Suprapubic skin (tissue), 4 donors: ENCODE measurements around the gene NKPD1. TPM values are rescaled to one million over a fixed set of nuclear protein-coding genes. Genes with fewer than 3 reads are reported as not detected.

Experiments used
- DNase-seq, 2 donors: peaks; one replicate each; pipeline ENCODE4 v3.0.0-alpha.2; 2019; ENCODE audit warnings: low spot score in 2 of 2
- H3K27ac ChIP-seq: fragments of 200-600 bp; sonication (generic); one replicate; pipeline ENCODE4 v1.5.1; 2019
- H3K27me3 ChIP-seq: fragments of 200-600 bp; sonication (generic); one replicate; pipeline ENCODE4 v1.5.1; 2019
- H3K36me3 ChIP-seq: fragments of 200-600 bp; sonication (generic); one replicate; pipeline ENCODE4 v1.5.1; 2019
- H3K4me1 ChIP-seq: fragments of 200-600 bp; sonication (generic); one replicate; pipeline ENCODE4 v1.5.1; 2019
- H3K4me3 ChIP-seq: fragments of 200-600 bp; sonication (generic); one replicate; pipeline ENCODE4 v1.5.1; 2019; ENCODE audit warnings: mild to moderate bottlenecking
- H3K9me3 ChIP-seq: fragments of 200-600 bp; sonication (generic); one replicate; pipeline ENCODE4 v1.5.1; 2019
- EP300 ChIP-seq: sonication (generic); formaldehyde crosslinking; IDR thresholded peaks from one replicate; pipeline ENCODE4 v1.6.1; 2017; ENCODE audit warnings: antibody characterized with exemption
- POLR2A ChIP-seq, 2 donors: fragments of 450-650 bp; IDR thresholded peaks; one replicate each; pipeline ENCODE4 v1.6.1; 2017; ENCODE audit warnings: antibody characterized with exemption in 2 of 2, mild to moderate bottlenecking in 2 of 2, moderate library complexity in 2 of 2
- POLR2AphosphoS5 ChIP-seq, 3 donors: sonication (generic); formaldehyde crosslinking; IDR thresholded peaks; one replicate each; pipeline ENCODE4 v1.6.1; 2017; ENCODE audit warnings: antibody characterized with exemption in 3 of 3
- WGBS: methylation state at CpG from one replicate; pipeline ENCODE4 v1.1.5; 2018; 5-methylcytosine and 5-hydroxymethylcytosine counted together
- total RNA-seq, 4 donors: library from RNA; depleted of rRNA; stranded (reverse); fragments of >200 nt; gene quantifications; one replicate each; pipeline ENCODE4 v1.1.0, GENCODE V29; 2016
- TF ChIP-seq, protein P1 (sequence below), 2 donors: fragments of 200-600 bp in 1 of 2; fragments of 450-650 bp in 1 of 2; sonication (generic) in 1 of 2; IDR thresholded peaks; one replicate each; pipeline ENCODE4 v1.5.1; 2016 to 2019; ENCODE audit warnings: antibody characterized with exemption in 2 of 2, mild to moderate bottlenecking in 1 of 2, moderate library complexity in 1 of 2

NKPD1 gene
- total RNA-seq, 4 donors from 2014 or later = 22.4 to 60.4 (median 51.1) TPM

DNA sequence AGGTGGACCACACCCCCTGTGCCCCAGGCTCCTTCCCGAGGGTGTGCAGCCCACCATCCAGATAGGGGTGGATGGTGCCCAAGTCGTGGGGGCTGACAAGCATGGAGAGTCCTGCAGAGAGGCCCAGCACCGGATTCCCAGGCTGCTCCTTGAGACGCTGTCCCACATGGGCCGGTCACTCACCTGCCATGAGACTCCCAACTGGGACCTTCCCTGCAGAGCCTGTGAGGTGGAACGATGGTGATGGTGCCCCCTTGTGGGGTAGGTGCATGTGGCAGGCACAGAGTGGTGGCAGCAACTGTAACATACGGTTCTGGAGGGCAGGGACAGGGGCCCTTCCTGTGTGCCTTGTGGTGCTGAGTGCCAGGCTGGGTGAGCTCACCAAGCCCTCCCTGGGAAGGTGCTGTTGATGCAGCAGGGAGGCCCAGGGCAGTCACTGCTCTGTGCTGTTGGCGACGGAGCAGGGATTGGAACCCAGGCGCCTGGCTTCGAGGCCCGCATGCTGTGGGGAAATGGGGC, 34.7 kb downstream of the NKPD1 start:
- Histone ChIP-seq H3K4me1 (peaks cover 38% of the 10 kb centered on the region), H3K27ac (no peak overlapping the region), H3K36me3 (no peaks in the 10 kb centered on the region), H3K4me3 (no peak overlapping the region), H3K27me3 (no peaks in the 10 kb centered on the region), H3K9me3 (no peaks in the 10 kb centered on the region)
- 90% methylated on average over 4 of the region's 12 CpGs for WGBS
- TF ChIP-seq EP300 = no peak
- no peak for TF ChIP-seq POLR2AphosphoS5 (IDR thresholded peaks at IDR 0.05)
- TF ChIP-seq, protein P1, sequence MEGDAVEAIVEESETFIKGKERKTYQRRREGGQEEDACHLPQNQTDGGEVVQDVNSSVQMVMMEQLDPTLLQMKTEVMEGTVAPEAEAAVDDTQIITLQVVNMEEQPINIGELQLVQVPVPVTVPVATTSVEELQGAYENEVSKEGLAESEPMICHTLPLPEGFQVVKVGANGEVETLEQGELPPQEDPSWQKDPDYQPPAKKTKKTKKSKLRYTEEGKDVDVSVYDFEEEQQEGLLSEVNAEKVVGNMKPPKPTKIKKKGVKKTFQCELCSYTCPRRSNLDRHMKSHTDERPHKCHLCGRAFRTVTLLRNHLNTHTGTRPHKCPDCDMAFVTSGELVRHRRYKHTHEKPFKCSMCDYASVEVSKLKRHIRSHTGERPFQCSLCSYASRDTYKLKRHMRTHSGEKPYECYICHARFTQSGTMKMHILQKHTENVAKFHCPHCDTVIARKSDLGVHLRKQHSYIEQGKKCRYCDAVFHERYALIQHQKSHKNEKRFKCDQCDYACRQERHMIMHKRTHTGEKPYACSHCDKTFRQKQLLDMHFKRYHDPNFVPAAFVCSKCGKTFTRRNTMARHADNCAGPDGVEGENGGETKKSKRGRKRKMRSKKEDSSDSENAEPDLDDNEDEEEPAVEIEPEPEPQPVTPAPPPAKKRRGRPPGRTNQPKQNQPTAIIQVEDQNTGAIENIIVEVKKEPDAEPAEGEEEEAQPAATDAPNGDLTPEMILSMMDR (IDR thresholded peaks at IDR 0.05) = peak in 1 of 2 donors; percentile 68
- TF ChIP-seq POLR2A (IDR thresholded peaks at IDR 0.05) = no peak
- DNase-seq = no peak

DNA sequence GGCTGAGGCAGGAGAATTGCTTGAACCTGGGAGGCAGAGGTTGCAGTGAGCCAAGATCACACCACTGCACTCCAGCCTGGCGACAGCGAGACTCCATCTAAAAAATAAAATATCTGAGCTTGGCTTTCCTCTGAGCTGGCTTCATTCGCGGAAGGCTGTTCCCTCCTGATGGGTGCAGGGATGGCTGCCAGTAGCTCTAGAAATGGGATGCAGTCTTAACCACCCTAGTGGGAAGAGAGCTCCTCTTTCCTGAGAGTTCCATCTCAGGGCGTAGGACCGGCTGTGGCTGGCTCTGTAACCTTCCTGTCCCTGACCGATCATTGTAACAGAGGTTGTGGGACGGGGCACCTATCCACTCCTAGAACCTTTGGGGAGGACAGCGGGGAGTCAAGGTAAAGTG, 35.4 kb downstream of the NKPD1 start:
- 92% methylated on average over 8 of the region's 9 CpGs for WGBS
- no peaks in the 10 kb centered on the region for H3K36me3 ChIP-seq
- H3K4me3 ChIP-seq = no peak overlapping the region
- no peak for TF ChIP-seq EP300
- no peak for TF ChIP-seq POLR2A (IDR thresholded peaks at IDR 0.05)
- TF ChIP-seq, protein P1 (IDR thresholded peaks at IDR 0.05) = no peak
- TF ChIP-seq POLR2AphosphoS5 (IDR thresholded peaks at IDR 0.05) = no peak
- no peaks in the 10 kb centered on the region for H3K27me3 ChIP-seq
- peaks cover 43% of the 10 kb centered on the region for H3K4me1 ChIP-seq
- DNase-seq = no peak
- no peaks in the 10 kb centered on the region for H3K9me3 ChIP-seq
- no peak overlapping the region for H3K27ac ChIP-seq

- Histone ChIP-seq H3K4me3 (no peak overlapping the region), H3K4me1 (peaks cover 46% of the 10 kb centered on the region), H3K36me3 (no peaks in the 10 kb centered on the region), H3K27me3 (no peaks in the 10 kb centered on the region), H3K27ac (no peak overlapping the region), H3K9me3 (no peaks in the 10 kb centered on the region)
- WGBS = 44% methylated on average over 6 of the region's 6 CpGs
- no peak for DNase-seq
- TF ChIP-seq, protein P1 (IDR thresholded peaks at IDR 0.05) = no peak
- TF ChIP-seq EP300 (no peak), POLR2A (IDR thresholded peaks at IDR 0.05) (no peak), POLR2AphosphoS5 (IDR thresholded peaks at IDR 0.05) (no peak)
Measured at GRCh38 chr19:45124021-45124420, 36.8 kb downstream of the NKPD1 start.

DNA sequence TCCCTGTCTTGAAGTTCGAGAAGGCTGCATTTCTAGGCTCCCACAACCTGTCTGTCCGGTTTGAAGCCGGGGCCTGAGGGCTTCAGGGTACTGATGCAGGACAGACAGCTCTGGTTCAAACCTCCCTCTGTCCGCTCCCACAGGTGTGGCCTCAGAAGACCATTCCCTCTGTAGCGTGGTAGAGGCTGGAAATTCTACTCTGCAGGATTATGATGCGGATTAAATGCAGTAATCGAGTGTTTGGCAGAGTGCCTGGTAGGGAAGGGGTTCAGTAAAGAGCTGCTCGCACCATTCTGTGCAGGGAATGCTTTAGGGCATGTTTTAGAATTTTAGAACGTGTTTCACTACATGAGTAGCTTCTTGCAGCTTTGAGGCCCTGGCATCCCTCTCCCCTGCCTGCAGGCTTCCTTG, 37.3 kb downstream of the NKPD1 start:
- no peaks in the 10 kb centered on the region for H3K9me3 ChIP-seq
- H3K4me3 ChIP-seq = no peak overlapping the region
- H3K4me1 ChIP-seq = peaks cover 52% of the 10 kb centered on the region
- TF ChIP-seq POLR2A (IDR thresholded peaks at IDR 0.05) (no peak), EP300 (no peak), POLR2AphosphoS5 (IDR thresholded peaks at IDR 0.05) (no peak)
- TF ChIP-seq, protein P1 (IDR thresholded peaks at IDR 0.05) = no peak
- no peaks in the 10 kb centered on the region for H3K36me3 ChIP-seq
- 60% methylated on average over 6 of the region's 9 CpGs for WGBS
- H3K27me3 ChIP-seq = no peaks in the 10 kb centered on the region
- DNase-seq = no peak
- H3K27ac ChIP-seq = no peak overlapping the region

DNA sequence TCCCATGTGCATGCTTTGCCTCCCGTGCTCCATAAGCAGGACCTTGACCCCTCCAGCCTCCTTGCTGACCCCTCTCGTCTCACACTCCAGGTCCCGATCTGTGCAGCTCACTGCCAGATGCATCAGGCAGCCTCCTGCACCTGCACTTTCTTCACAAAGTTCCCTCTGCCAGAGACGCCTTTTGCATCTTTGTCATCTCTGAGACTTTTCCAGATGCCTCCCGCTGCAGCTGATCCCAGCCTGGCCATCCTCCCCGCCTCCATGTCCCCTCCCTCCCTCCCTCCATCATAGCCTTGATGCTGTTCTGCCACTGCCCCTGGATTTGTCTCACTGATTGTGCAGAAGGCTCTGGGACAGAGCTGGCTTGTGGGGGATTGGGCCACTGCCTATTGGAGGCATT, 38.0 kb downstream of the NKPD1 start:
- no peak overlapping the region for H3K4me3 ChIP-seq
- no peak overlapping the region for H3K27ac ChIP-seq
- peaks cover 58% of the 10 kb centered on the region for H3K4me1 ChIP-seq
- no peaks in the 10 kb centered on the region for H3K27me3 ChIP-seq
- TF ChIP-seq POLR2A (IDR thresholded peaks at IDR 0.05) = no peak
- TF ChIP-seq POLR2AphosphoS5 (IDR thresholded peaks at IDR 0.05) = no peak
- TF ChIP-seq, protein P1 (IDR thresholded peaks at IDR 0.05) = no peak
- TF ChIP-seq EP300 = no peak
- H3K36me3 ChIP-seq = no peaks in the 10 kb centered on the region
- DNase-seq = no peak
- 72% methylated on average over 6 of the region's 6 CpGs for WGBS
- H3K9me3 ChIP-seq = no peaks in the 10 kb centered on the region
